ENCODE results near the gene CCR8. TPM values are rescaled to one million over a fixed set of nuclear protein-coding genes. Genes with fewer than 3 reads are reported as not detected.
A peak's percentile ranks its signal among the peaks of the same experiment; 100 is the strongest.

CCR8 gene
- total RNA-seq: not detected
- polyA plus RNA-seq: not detected
- long read RNA-seq, donor 1: 0 reads
- long read RNA-seq, donor 2: 0 reads

- 31 to 53% (median 39%) methylated on average over 1 of the region's 1 CpG for WGBS, 3 donors
- Histone ChIP-seq H3K27me3 (ENCODE audit: insufficient read depth in 3 of 3, low read length in 2 of 3) (no peaks in the 10 kb centered on the region), H3K9me3 (no peaks in the 10 kb centered on the region), H3K4me3 (no peak within 1 kb of the TSS), H3K27ac (no peak within 1 kb of the TSS), H3K36me3 (ENCODE audit: insufficient read depth in 1 of 2, low read depth in 1 of 2) (peaks cover 0 to 2% of the 10 kb centered on the region in 2 donors), H3K4me1 (no peaks in the 10 kb centered on the region)
- intact Hi-C loops (cut with DNase I): no loop called here
- ATAC-seq (no peak), DNase-seq (no peak)
- TF ChIP-seq CTCF (IDR thresholded peaks at IDR 0.05): no peak
Measured at GRCh38 chr3:39329493-39329892, at the start of gene CCR8. CCR8 (plus strand) TSS chr3:39329709; CDS start chr3:39332332, 2,623 bp downstream.

GRCh38 chr3:39279745-39280517 is 49.6 kb upstream of the CCR8 start, which contains the start of gene CX3CR1:
CX3CR1 (minus strand) TSS chr3:39280036; CDS start chr3:39266509, 13,527 bp downstream.
- no peaks in the 10 kb centered on the region for H3K36me3 ChIP-seq (ENCODE audit: insufficient read depth in 1 of 2, low read depth in 1 of 2)
- 14 to 28% (median 20%) methylated on average over 5 of the region's 5 CpGs for WGBS, 3 donors
- no peaks in the 10 kb centered on the region for H3K9me3 ChIP-seq
- no peaks in the 10 kb centered on the region for H3K27me3 ChIP-seq (ENCODE audit: insufficient read depth in 3 of 3, low read length in 2 of 3)
- no peak for TF ChIP-seq CTCF (IDR thresholded peaks at IDR 0.05)
- DNase-seq (peak; percentile 24 to 74), ATAC-seq (peak; percentile 74 to 96 (median 92))
- peaks cover 14% of the 10 kb centered on the region for H3K4me1 ChIP-seq
- intact Hi-C loops (cut with DNase I): no loop called here
- H3K27ac ChIP-seq: peak within 1 kb of the TSS; percentile 79
- peak within 1 kb of the TSS; percentile 46 for H3K4me3 ChIP-seq

- DNase-seq: no peak
- Histone ChIP-seq H3K4me3 (peak overlapping the region; percentile 46), H3K36me3 (ENCODE audit: insufficient read depth in 1 of 2, low read depth in 1 of 2) (no peaks in the 10 kb centered on the region), H3K27me3 (ENCODE audit: insufficient read depth in 3 of 3, low read length in 2 of 3) (no peaks in the 10 kb centered on the region), H3K27ac (peak overlapping the region; percentile 79), H3K9me3 (no peaks in the 10 kb centered on the region), H3K4me1 (peaks cover 14% of the 10 kb centered on the region)
- intact Hi-C loops (cut with DNase I): no loop called here
- no peak for TF ChIP-seq CTCF (IDR thresholded peaks at IDR 0.05)
- WGBS, 3 donors: 94 to 96% (median 95%) methylated on average over 5 of the region's 5 CpGs
- no peak for ATAC-seq
Measured at GRCh38 chr3:39280571-39280970, 48.9 kb upstream of the CCR8 start.

- Histone ChIP-seq H3K27me3 (ENCODE audit: insufficient read depth in 3 of 3, low read length in 2 of 3) (no peaks in the 10 kb centered on the region), H3K4me1 (peaks cover 14% of the 10 kb centered on the region), H3K9me3 (no peaks in the 10 kb centered on the region), H3K4me3 (no peak overlapping the region), H3K27ac (no peak overlapping the region), H3K36me3 (ENCODE audit: insufficient read depth in 1 of 2, low read depth in 1 of 2) (no peaks in the 10 kb centered on the region)
- WGBS, 3 donors: 77 to 88% (median 83%) methylated on average over 9 of the region's 9 CpGs
- DNase-seq (no peak), ATAC-seq (no peak)
- intact Hi-C loops (cut with DNase I): no loop called here
- TF ChIP-seq CTCF (IDR thresholded peaks at IDR 0.05): no peak
Measured at GRCh38 chr3:39281533-39281932, 48.0 kb upstream of the CCR8 start.
